ENCODE results near the gene ADAM22.

DNA sequence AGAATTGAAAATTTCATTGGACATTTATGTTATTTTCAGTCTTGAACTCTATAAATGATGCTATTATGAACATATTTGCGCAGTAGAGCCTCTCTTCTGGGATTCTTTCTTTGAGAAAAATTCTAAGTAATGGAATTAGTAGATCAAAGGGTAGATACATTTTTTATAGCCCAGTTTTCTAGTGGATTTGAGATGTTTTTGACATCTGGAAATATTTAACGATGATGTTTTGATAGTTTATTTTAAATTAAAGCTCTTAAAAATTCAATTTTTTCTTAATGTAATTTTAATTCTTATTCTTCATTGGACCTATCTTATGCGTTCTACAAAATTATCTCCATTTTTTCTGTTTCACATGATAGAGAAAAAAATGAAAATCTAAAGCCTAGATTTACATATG lies 103.0 kb downstream of the ADAM22 start:
- TF ChIP-seq, protein P1, sequence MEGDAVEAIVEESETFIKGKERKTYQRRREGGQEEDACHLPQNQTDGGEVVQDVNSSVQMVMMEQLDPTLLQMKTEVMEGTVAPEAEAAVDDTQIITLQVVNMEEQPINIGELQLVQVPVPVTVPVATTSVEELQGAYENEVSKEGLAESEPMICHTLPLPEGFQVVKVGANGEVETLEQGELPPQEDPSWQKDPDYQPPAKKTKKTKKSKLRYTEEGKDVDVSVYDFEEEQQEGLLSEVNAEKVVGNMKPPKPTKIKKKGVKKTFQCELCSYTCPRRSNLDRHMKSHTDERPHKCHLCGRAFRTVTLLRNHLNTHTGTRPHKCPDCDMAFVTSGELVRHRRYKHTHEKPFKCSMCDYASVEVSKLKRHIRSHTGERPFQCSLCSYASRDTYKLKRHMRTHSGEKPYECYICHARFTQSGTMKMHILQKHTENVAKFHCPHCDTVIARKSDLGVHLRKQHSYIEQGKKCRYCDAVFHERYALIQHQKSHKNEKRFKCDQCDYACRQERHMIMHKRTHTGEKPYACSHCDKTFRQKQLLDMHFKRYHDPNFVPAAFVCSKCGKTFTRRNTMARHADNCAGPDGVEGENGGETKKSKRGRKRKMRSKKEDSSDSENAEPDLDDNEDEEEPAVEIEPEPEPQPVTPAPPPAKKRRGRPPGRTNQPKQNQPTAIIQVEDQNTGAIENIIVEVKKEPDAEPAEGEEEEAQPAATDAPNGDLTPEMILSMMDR (IDR thresholded peaks at IDR 0.05; ENCODE audit: low read depth, low read length, poor library complexity, severe bottlenecking), result no peak
- TF ChIP-seq EZH2phosphoT487 (IDR thresholded peaks at IDR 0.05; ENCODE audit: borderline replicate concordance, low read length), result no peak

Measured in DOHH2 (cell line).